Prostate gland (tissue), 2 donors: Measurements from ENCODE around the gene RAB1A. TPM values are rescaled to one million over a fixed set of nuclear protein-coding genes. Genes with fewer than 3 reads are reported as not detected.
"Not testable (repeated sequence)": the region's sequence is repeated elsewhere in the genome, so short reads cannot be mapped to it uniquely, and the experiment has no call there.

Experiments used
- DNase-seq: peaks from one replicate; pipeline ENCODE4 v3.0.0-alpha.2; 2019; ENCODE audit warnings: low spot score
- H3K27ac ChIP-seq, 2 donors: fragments of 200-600 bp; sonication (generic); 2 replicates each; pipeline ENCODE4 v1.5.1; 2017 to 2019
- H3K27me3 ChIP-seq: fragments of 200-600 bp; sonication (generic); replicated peaks from 2 replicates; pipeline ENCODE4 v1.5.1; 2019; ENCODE audit not compliant: insufficient read depth
- H3K36me3 ChIP-seq, 2 donors: fragments of 200-600 bp; sonication (generic); 1 replicate in 1 of 2; 2 replicates in 1 of 2; pipeline versions ENCODE4 v1.5.1 to v1.8.1; 2017 to 2019
- H3K4me1 ChIP-seq: fragments of 200-600 bp; sonication (generic); replicated peaks from 2 replicates; pipeline ENCODE4 v1.5.1; 2019
- H3K4me3 ChIP-seq, 2 donors: fragments of 200-600 bp; sonication (generic); 2 replicates each; pipeline ENCODE4 v1.5.1; 2017 to 2019
- H3K9me3 ChIP-seq: fragments of 200-600 bp; sonication (generic); 2 replicates; pipeline ENCODE4 v1.5.1; 2017
- CTCF ChIP-seq, 4 experiments: fragments of 200-600 bp in 2 of 4; fragments of 450-650 bp in 2 of 4; sonication (generic) in 2 of 4; IDR thresholded peaks; 1 replicate in 3 of 4; 2 replicates in 1 of 4; pipeline ENCODE4 v1.5.1; 2016 to 2019; ENCODE audit warnings: antibody characterized with exemption in 4 of 4, mild to moderate bottlenecking in 2 of 4, moderate library complexity in 2 of 4
- POLR2A ChIP-seq: fragments of 450-650 bp; IDR thresholded peaks from one replicate; pipeline ENCODE4 v1.6.1; 2016; ENCODE audit warnings: antibody characterized with exemption, mild to moderate bottlenecking
- POLR2AphosphoS5 ChIP-seq: sonication (generic); formaldehyde crosslinking; IDR thresholded peaks from one replicate; pipeline ENCODE4 v1.6.1; 2017; ENCODE audit warnings: antibody characterized with exemption
- WGBS: methylation state at CpG from one replicate; pipeline ENCODE4 v1.1.5; 2018; 5-methylcytosine and 5-hydroxymethylcytosine counted together
- intact Hi-C: fragments of 100-400 bp; cut with DNase I; formaldehyde crosslinking; loops from one replicate; pipeline ENCODE4 v1.14.2; 2022
- total RNA-seq, 2 donors: library from RNA; depleted of rRNA; stranded (reverse); fragments of >200 nt; gene quantifications; one replicate each; pipeline ENCODE4 v1.1.0, GENCODE V29; 2016

The RAB1A gene
- total RNA-seq, 2 donors from 2014 or later = 50.3 to 67.6 TPM

DNA sequence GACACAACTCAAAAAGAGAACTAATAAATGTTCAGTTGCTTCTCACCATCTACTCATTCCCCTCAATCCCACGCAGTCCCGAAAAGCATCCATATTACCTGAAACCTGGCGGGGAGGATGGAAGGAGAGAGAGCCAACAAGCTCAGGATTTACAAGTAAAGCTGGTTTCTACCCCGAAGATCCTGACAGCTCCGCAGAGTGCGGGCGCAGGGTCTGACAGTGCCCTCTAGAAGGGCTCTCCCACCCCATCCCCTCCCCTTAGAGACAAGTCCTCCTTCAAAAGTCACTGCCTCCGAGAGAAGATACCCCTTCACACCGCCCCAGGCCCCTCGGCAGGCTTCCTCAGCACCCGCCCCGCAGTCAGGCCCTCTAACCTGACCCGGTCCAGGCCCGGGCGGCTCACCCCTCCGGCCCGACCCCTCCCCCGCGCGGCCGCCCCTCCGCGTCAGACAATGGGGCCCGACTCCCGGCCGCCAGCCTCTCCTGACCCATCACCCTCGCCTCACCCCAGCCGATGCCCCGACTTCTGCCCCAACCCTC, 550 bp downstream of the RAB1A start:
- peak overlapping the region; percentile 85 to 95 for H3K4me3 ChIP-seq
- H3K4me1 ChIP-seq = no peaks in the 10 kb centered on the region
- H3K27ac ChIP-seq = peak overlapping the region; percentile 97
- DNase-seq = peak; percentile 29
- TF ChIP-seq POLR2A = no peak
- no peak for TF ChIP-seq POLR2AphosphoS5
- no peak for TF ChIP-seq CTCF (IDR thresholded peaks at IDR 0.05)
- intact Hi-C loops = loop anchor here (5.0 kb wide), 2 partner anchors 72 to 142 kb away; partner anchors contain the start of genes CEP68 and SLC1A4
- H3K36me3 ChIP-seq = no peaks in the 10 kb centered on the region
- no peaks in the 10 kb centered on the region for H3K27me3 ChIP-seq
- no peaks in the 10 kb centered on the region for H3K9me3 ChIP-seq
- under 1% methylated on average over 29 of the region's 29 CpGs for WGBS

- WGBS = 7% methylated on average over 8 of the region's 8 CpGs
- intact Hi-C loops = loop anchor here (5.0 kb wide), 2 partner anchors 71 to 141 kb away; partner anchors contain the start of genes CEP68 and SLC1A4
Measured at GRCh38 chr2:65128297-65129190, 1.4 kb downstream of the RAB1A start.

GRCh38 chr2:65125457-65125856, 4.4 kb downstream of the RAB1A start:
- not testable (repeated sequence) for H3K27ac ChIP-seq, H3K4me1 ChIP-seq
- intact Hi-C loops = loop anchor here (5.0 kb wide), 2 partner anchors 68 to 138 kb away; partner anchors contain the start of genes CEP68 and SLC1A4

More at GRCh38 chr2:65128297-65129190, 1.4 kb downstream of the RAB1A start:
- no peaks in the 10 kb centered on the region for H3K27me3 ChIP-seq
- no peaks in the 10 kb centered on the region for H3K9me3 ChIP-seq
- DNase-seq = peak; percentile 14
- no peaks in the 10 kb centered on the region for H3K36me3 ChIP-seq
- H3K4me3 ChIP-seq = peak overlapping the region; percentile 85 to 95
- H3K4me1 ChIP-seq = no peaks in the 10 kb centered on the region
- peak overlapping the region; percentile 97 for H3K27ac ChIP-seq
- TF ChIP-seq POLR2AphosphoS5 (peak; percentile 46), POLR2A (no peak)

GRCh38 chr2:65122313-65122712, 7.6 kb downstream of the RAB1A start:
- WGBS = 87% methylated on average over 7 of the region's 7 CpGs
- H3K4me3 ChIP-seq = no peak overlapping the region
- intact Hi-C loops = no loop called here
- H3K27ac ChIP-seq = no peak overlapping the region
- no peak for DNase-seq
- TF ChIP-seq POLR2AphosphoS5 (no peak), POLR2A (no peak), CTCF (IDR thresholded peaks at IDR 0.05) (no peak)
- no peaks in the 10 kb centered on the region for H3K36me3 ChIP-seq
- no peaks in the 10 kb centered on the region for H3K4me1 ChIP-seq
- no peaks in the 10 kb centered on the region for H3K27me3 ChIP-seq
- H3K9me3 ChIP-seq = no peaks in the 10 kb centered on the region

More at GRCh38 chr2:65125457-65125856, 4.4 kb downstream of the RAB1A start:
- 81% methylated on average over 7 of the region's 7 CpGs for WGBS
- H3K4me3 ChIP-seq, H3K27me3 ChIP-seq, DNase-seq, H3K9me3 ChIP-seq, H3K36me3 ChIP-seq: not testable (repeated sequence)

- TF ChIP-seq CTCF (IDR thresholded peaks at IDR 0.05) (no peak), POLR2A (no peak), POLR2AphosphoS5 (no peak)
- intact Hi-C loops = no loop called here
- no peaks in the 10 kb centered on the region for H3K36me3 ChIP-seq
- WGBS = 82% methylated on average over 5 of the region's 5 CpGs
- H3K27me3 ChIP-seq = no peaks in the 10 kb centered on the region
- no peak overlapping the region for H3K4me3 ChIP-seq
- no peak for DNase-seq
- no peaks in the 10 kb centered on the region for H3K4me1 ChIP-seq
- H3K9me3 ChIP-seq = no peaks in the 10 kb centered on the region
- no peak overlapping the region for H3K27ac ChIP-seq
Measured at GRCh38 chr2:65120990-65121693, 8.8 kb downstream of the RAB1A start.
